ENCODE results near the gene GMCL1.

GRCh38 chr2:69848186-69848790 lies 18.8 kb downstream of the GMCL1 start:
- TF ChIP-seq CTCF (IDR thresholded peaks at IDR 0.05) = no peak
- no peak for TF ChIP-seq POLR2A (IDR thresholded peaks at IDR 0.05)
